A549 (cell line): ENCODE results near the gene ATF7IP2.

Experiments used
- CTCF ChIP-seq: fragments of >200 bp; sonication (Bioruptor Twin); formaldehyde crosslinking; IDR thresholded peaks from 3 replicates; pipeline ENCODE4 v1.5.1; 2016
- POLR2A ChIP-seq: IDR thresholded peaks from 2 replicates; pipeline ENCODE4 v1.6.1; 2012; ENCODE audit warnings: mild to moderate bottlenecking, low read length
- RARB ChIP-seq: fragments of 250-450 bp; sonication (Bioruptor Pico); IDR thresholded peaks from 2 replicates; pipeline ENCODE4 v1.8.0; 2021; ENCODE audit warnings: mild to moderate bottlenecking, moderate library complexity

- TF ChIP-seq POLR2A (no peak), CTCF (no peak), RARB (no peak)
Observed at GRCh38 chr16:10500582-10500981, 114.7 kb downstream of the ATF7IP2 start.
